Activated CD4-positive, CD25-positive, alpha-beta regulatory T cell treated with anti-CD3 and anti-CD28 coated beads, Interleukin-2, amount 50 U/mL, for 24 hours (primary cell): Measurements from ENCODE around the gene FANCC.
A peak's percentile ranks its signal among the peaks of the same experiment; 100 is the strongest.

Experiments
- ATAC-seq, 2 donors: fragments of 150-1000 bp; cut with Tn5 transposase; one replicate each; pipeline ENCODE4 v1.10.0; 2021; ENCODE audit warnings: mild to moderate bottlenecking in 1 of 2, moderate library complexity in 1 of 2

Gene FANCC

GRCh38 chr9:95317119-95317892 lies at the start of gene FANCC:
TSS of gene FANCC (minus strand) at chr9:95317709. CDS start at chr9:95249291, 68,418 bp downstream.
- peak; percentile 89 for ATAC-seq

GRCh38 chr9:95366731-95367325 lies 49.3 kb upstream of the FANCC start:
- ATAC-seq: no peak

GRCh38 chr9:95365766-95366165 lies 48.3 kb upstream of the FANCC start:
- ATAC-seq: no peak

- no peak for ATAC-seq
Observed at GRCh38 chr9:95363051-95363841, 45.7 kb upstream of the FANCC start.

GRCh38 chr9:95360866-95361265 lies 43.4 kb upstream of the FANCC start:
- ATAC-seq: no peak

- ATAC-seq: no peak
Observed at GRCh38 chr9:95357316-95357715, 39.8 kb upstream of the FANCC start.

GRCh38 chr9:95355500-95355899 lies 38.0 kb upstream of the FANCC start:
- no peak for ATAC-seq

- no peak for ATAC-seq
Observed at GRCh38 chr9:95351051-95351450, 33.5 kb upstream of the FANCC start.

- no peak for ATAC-seq
Observed at GRCh38 chr9:95350266-95350665, 32.8 kb upstream of the FANCC start.

GRCh38 chr9:95349091-95350038 lies 31.9 kb upstream of the FANCC start:
- ATAC-seq: peak in 1 of 2 donors; percentile 13

- no peak for ATAC-seq
Observed at GRCh38 chr9:95346021-95346420, 28.5 kb upstream of the FANCC start.

GRCh38 chr9:95344735-95345325 lies 27.3 kb upstream of the FANCC start:
- no peak for ATAC-seq

- ATAC-seq: peak in 1 of 2 donors; percentile 43
Observed at GRCh38 chr9:95343725-95344287, 26.3 kb upstream of the FANCC start.

- ATAC-seq: no peak
Observed at GRCh38 chr9:95342571-95342970, 25.1 kb upstream of the FANCC start.

GRCh38 chr9:95341293-95341962 lies 23.9 kb upstream of the FANCC start:
- ATAC-seq: no peak

- no peak for ATAC-seq
Observed at GRCh38 chr9:95338243-95338642, 20.7 kb upstream of the FANCC start.

GRCh38 chr9:95336281-95336680 lies 18.8 kb upstream of the FANCC start:
- peak; percentile 45 to 56 for ATAC-seq

- ATAC-seq: no peak
Observed at GRCh38 chr9:95333426-95333825, 15.9 kb upstream of the FANCC start.

- no peak for ATAC-seq
Observed at GRCh38 chr9:95332860-95333259, 15.4 kb upstream of the FANCC start.

GRCh38 chr9:95330720-95331404 lies 13.4 kb upstream of the FANCC start:
- no peak for ATAC-seq
